ENCODE data around the gene CAP2.
A peak's percentile ranks its signal among the peaks of the same experiment; 100 is the strongest.
"Not testable (repeated sequence)": the region's sequence is repeated elsewhere in the genome, so short reads cannot be mapped to it uniquely, and the experiment has no call there.

Gene CAP2

DNA sequence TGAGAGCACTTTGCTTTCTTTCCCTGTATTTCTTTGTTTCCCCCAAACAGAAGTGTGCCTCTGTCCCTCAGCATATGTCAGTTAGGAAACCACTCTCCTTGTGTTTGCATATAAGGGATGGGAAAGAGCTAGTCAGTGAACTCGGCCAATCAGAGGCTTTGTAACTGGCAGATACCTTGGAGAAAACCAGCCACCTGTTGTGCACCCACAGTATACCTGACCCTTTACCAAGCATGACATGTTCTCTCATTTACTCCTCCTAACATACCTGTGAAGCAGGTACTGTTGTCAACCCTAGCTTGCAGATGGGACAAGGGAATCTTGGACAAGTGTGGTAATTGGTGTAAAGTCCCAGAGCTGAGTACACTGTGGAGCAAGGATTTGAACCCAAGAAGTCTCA, 110.6 kb downstream of the CAP2 start:
- DNase-seq: no peak

DNA sequence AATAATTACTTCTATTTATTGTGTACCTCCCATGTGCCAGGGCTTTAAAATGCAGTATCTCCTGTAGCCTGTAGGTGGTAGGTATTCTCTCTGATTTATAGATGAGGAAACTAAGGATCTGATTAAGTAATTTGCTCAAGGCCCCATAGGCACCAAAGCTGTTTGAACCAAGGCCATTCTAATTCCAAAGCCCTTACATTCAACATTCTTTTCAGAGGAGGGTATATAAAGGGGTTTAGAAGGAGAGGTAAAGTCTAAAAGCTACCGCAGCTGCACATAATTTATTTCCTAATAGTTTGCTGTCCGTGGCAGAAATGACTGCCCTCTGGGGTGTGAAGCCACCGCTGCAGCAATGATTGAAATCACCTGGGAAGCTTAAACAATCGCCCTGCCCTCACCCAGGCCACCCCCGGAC, 111.7 kb downstream of the CAP2 start:
- DNase-seq: peak; percentile 33

DNA sequence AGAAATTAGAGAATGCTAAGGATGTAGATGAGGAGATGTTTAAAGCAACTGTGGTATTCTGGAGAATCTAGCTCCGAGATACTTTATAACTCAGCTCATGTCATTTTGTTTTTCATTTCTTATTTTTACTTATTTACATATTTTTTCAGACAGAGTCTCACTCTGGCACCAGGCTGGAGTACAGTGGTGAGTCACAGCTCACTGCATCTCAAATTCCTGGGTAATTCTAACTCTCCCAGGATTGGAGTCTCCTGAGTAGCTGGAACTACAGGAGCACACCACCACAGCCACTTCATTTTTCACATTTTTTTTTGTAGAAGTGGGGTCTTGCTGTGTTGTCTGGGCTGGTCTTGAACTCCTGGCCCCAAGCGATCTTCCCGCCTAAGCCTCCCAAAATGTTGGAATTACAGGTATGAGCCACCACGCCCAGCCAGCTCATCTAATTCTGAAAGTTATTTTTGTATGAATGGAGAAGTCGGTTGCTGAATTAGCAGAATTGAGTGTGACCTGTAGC, 112.4 kb downstream of the CAP2 start:
- peak; percentile 71 for DNase-seq

DNA sequence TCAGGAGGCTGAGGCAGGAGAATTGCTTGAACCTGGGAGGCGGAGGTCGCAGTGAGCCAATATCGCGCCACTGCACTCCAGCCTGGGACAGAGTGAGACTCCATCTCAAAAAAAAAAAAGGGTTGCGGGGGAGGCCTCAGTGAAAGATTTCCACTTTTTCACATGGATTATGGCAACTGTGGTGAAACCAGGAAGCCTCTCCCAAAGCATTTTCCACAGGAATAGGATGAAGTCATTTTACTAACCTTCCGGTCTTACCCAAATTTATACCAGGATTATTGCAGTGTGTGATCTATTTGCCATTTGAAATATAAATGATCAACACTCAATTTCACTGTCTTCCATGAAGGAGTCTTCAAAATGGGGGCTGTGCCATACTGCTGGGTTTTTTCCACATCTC, 113.1 kb downstream of the CAP2 start:
- no peak for DNase-seq

DNA sequence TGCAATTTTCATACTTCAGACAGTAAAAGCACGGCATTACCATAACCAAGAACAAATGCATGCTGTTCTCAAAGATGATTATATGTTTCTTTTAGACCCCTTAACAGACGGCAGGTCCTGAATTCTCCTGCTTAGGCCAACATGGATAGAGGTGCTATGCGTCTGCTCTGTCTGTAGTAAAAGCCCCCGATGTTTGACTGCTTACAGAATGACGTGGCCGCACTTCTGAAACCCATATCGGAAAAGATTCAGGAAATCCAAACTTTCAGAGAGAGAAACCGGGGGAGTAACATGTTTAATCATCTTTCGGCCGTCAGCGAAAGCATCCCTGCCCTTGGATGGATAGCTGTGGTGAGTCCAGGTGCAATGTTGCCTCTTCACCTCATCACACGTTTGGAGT, 113.6 kb downstream of the CAP2 start:
- no peak for DNase-seq

DNA sequence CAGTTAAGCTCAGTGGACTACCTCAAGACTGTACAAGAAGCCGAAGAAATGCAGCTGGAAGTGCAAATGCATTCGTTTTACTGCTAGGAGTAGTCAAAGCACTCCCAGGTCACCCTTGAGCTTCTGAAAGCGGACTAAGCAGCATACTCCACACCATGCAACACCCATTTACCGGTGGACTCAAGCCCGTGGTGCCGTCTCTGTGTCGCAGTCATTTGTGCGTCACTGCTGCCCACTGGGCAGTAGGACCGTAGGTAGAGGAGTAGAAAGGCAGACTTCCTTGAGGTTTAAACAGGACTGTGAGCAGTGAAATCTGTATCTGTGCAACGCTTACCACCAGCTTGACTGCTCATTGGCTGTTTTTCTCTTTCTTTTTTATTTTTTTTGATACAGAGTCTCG, 117.7 kb downstream of the CAP2 start:
- no peak for DNase-seq

DNA sequence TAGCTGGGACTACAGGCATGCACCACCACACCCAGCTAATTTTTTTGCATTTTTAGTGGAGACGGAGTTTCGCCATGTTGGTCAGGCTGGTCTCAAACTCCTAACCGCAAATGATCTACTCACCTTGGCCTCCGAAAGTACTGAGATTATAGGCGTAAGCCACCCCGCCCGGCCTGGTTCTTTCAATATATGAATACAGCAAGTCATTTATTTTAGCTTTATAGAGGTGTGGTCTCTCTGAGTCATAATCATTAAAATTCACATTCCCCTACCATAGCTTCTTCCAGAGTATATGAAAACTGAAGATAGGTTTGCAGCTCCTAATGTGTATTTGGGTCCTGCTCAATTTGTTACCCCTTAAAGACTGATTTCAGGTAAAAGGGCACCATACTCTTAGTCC, 118.2 kb downstream of the CAP2 start:
- DNase-seq: no peak

DNA sequence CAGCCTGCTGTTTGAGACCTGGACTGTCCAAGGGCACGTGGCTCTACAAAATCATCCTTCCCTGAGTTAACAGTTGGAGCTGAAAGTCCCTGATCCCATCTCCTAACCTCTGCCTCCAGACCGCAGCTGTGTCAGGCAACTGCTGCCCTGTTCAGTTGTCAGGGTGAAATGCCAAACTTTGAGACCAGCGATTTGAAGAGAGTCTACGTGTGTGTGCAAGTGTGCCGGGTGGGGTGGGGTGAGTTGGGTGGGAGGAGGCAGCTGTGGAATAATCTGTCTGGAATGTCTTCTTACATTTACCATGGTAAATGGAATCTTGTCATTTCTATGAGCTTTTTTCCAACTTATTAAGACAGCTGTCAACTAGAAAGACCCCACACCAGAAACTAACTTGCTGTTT, 125.7 kb downstream of the CAP2 start:
- peak; percentile 44 for DNase-seq

DNA sequence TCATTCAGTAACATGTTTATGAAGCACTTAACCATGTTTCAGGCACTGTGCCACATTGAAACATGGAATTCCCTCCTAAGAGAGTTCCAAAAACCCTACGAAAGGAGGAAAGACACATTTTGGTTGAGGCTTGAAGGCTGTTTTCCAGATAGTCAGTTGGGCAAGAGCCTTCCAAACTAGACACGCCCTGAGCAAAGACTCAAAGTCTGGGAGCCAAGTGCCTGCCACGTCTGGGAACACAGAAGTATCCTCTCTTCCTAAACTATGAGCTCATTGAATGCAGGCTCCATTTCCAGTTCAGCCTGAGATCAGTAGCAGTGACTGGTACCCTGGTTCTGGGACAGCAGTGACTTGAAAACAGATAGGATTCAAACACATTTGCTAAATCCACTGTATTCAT, 132.2 kb downstream of the CAP2 start:
- DNase-seq: no peak

DNA sequence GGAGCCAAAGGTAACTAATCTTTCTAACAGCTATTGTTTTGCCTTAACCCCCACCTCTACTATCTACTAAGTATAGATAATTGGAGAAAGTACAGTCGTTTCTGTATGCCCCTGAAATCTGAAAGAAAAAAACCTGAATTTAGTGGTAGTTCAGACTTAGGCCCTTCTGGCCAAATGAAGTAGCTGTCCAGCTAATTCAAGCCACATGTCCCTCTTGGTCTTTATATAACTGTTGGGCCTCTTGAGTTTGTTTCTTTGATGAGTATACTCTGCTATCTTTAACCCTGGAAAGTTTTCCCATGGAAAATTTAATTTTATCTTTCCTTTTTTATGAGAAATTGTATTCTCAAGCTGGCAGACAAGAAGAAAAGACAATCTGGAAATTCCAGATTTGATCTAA, 133.7 kb downstream of the CAP2 start:
- no peak for DNase-seq

DNA sequence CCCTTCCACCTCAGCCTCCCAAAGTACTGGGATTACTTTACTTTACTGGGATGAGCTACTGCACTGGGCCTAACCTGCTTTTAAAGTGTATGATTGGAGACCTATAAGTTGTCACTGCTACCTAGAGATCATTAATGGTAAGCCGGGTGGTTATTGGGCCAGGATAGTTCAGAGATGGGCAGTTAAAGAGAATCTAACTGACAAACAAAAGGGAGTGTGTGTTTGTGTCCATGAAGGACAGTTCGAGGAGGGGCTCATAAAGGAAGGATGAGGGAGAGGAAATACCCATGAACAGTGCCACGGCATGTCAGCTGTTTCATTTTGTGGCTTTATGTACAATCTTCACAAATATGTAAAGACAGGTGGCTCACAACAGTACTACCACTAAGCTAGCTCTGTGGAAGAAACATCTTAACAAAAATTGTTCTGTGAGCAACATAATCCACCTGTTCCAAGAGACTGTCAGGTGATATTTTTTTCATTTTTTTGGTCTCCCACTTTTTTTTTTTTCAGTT, 137.0 kb downstream of the CAP2 start:
- no peak for DNase-seq

DNA sequence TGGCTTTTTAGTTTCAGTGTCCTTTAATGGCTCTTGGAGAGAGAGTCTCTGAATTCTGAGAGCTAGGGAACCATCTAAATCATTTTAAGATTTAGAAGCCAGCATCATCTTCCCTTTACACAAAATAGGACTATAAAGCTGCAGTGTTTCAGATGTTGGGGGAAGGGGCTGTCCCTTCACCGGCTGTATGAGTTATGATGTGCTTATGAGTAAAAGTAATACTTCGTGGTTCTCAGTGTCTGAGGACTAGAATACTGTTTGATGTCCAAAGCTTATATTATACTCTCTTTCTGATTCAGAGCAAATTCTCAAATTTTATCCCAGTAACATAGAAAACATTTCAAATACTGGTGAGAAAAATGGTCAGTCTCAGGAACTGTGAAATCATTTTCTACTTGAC, 143.2 kb downstream of the CAP2 start:
- DNase-seq: no peak

DNA sequence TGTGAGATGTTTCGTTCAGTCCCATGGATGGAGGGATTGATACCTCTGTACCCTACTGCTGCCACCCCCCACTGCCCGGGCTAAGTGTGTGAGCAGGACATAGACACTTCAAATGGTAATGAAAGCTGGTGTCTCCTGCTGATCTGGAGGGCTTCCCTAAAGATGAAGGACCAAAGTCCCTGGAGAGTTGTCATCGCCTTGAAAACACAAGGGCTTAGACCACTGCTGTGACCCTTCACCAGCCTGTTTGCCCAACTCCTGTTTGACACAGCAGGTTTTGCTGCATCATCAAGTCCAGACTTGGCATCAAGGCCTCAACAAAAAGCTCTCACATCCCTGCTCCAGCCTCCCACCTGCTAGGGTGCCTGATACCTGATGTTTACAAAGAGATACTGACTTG, 148.8 kb downstream of the CAP2 start:
- no peak for DNase-seq

DNA sequence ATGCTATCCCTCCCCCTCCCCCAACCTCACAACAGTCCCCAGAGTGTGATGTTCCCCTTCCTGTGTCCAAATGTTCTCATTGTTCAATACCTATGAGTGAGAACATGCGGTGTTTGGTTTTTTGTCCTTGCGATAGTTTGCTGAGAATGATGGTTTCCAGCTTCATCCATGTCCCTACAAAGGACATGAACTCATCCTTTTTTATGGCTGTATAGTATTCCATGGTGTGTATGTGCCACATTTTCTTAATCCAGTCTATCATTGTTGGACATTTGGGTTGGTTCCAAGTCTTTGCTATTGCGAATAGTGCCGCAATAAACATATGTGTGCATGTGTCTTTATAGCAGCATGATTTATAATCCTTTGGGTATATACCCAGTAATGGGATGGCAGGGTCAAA, 152.3 kb downstream of the CAP2 start:
- DNase-seq: not testable (repeated sequence)

DNA sequence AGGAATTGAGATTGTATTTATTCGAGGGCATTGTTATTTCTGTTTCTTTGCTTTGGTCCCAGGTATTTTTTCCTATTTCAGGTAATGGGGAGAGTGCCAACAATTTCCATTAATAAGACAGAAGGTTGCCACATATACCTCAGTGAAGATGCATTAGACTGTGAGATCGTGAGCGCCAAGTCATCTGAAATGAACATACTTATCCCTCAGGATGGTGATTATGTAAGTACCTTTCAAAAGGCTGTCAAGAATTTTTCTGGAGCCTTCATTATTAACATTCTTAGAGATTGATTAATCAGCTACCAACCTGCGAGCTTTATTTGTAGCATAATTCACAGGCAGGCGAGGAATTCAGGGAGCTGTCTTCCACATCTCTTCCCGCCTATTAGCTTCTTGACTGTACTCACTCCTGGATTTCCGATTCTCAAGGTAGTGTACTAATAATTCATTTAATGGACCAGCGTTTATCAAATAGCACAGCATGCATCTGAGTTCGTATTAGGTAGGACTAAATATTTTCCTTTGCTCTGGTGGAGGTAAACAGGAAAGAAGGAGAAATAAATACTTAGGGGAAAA, 158.1 kb downstream of the CAP2 start:
- DNase-seq: no peak

DNA sequence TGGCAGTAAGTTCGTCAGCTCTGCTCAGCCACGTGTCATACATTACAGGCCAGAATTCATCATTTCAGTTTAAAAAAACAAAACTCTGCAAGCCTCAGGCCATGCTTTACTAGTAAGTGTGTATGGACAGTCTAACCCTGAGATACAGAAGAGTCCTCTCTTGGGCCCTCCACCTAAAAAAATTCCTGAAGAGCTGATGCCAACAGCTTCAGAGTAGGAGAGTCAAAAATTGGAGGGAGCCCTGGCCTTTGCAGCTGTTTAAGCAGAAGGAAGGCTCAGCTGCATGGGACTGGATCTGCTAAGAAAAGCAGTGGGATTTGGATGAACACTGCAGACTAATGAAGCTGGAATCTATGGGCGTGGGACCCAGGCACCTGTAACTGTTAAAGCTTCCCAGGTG, 159.5 kb downstream of the CAP2 start:
- DNase-seq: no peak

DNA sequence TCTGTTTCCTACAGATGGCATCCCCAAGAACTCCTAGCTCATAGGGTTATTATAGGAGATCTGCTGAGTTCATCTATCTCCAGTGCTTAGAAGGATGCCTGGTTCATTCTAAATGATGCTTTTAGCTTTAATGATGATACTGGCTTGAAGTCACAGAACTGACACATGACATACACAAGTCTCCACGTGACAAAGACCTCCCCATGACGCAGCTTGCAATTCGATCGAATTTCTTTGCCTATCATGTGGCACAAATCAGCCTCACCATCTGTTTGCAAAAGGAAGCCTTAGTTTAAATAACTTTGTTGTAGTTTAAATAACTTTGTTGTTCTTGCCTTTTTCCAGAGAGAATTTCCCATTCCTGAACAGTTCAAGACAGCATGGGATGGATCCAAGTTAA, 162.6 kb downstream of the CAP2 start:
- DNase-seq: no peak

DNA sequence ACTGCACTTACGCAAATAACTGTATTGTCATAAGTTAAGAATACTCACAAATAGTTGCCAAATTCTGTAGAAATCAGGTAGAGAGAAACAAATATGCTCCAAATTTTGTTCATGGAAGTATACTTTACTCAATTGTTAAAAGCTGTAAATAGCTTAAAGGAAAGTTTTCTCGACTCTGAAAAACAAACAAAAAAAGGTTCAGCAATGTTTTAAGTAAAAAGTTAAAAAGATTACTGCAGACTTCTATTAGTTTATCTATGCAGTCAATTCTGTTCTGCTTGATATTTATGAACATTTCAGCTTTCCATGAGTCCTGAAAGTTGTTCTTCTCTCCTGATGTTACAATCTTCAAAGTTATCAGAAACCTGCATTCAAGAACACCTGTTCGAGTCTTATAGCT, 169.2 kb downstream of the CAP2 start:
- no peak for DNase-seq

DNA sequence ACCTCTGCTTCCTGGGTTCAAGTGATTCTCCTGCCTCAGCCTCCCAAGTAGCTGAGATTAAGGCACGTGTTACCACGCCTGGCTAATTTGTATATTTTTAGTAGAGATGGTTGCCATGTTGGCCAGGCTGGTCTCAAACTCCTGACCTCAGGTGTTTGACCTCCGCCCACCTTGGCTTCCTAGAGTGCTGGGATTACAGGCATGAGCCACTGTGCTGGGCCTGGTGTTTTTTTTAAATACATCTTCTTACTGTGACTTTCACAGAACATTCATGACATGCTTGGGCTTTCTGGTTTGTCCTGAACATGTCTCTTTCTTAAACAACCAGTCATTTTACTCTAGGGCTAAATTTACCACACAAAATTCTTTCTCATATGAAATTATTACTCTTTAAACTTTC, 172.0 kb downstream of the CAP2 start:
- no peak for DNase-seq

DNA sequence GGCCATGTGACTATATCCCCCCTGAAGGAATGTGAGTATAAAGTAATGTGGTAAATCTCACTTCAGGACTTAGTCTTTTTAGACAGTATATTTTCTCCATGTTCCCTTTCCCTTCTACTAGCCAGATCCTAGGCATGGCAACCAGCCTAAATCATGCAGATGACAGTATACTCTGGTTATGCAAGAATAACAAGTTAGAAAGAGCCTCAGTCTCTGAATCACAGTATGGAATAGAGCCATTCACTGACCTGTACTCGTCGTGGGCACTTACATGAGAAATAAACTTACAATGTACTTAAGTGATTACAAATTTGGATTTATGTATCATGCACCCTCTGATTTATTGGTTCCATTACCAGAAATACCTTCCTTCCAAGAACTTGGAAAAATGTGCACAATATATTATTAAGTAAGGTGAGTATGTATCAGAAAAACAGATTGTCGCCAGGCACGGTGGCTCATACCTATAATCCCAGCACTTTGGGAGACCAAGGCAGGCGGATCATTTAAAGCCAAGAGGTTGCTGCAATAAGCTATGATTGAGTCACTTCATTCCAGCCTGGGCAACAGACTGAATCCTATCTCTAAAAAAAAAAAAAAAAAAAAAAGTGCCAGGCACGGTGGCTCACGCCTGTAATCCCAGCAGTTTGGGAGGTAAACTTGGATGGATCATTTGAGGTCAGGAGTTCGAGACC, 181.6 kb downstream of the CAP2 start:
- DNase-seq: peak; percentile 53

DNA sequence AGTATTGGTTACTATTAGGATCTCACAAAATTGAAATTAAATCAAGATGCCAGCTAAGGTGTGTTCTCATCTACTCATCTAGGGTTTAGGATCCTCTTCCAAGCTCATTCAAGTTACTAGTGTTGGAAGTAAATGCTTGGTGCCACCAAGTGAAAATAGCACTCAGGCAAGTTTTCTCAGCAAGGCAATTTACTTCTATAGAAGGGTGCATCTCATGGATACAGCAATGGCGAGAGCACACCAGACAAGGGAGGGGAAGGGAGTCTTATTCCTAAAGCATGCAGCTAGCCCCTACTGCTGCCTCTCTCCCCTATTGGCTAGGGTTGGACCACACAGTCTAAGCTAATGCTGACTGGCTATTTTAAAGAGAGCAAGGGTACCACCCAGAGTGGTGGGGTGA, 183.7 kb downstream of the CAP2 start:
- no peak for DNase-seq

DNA sequence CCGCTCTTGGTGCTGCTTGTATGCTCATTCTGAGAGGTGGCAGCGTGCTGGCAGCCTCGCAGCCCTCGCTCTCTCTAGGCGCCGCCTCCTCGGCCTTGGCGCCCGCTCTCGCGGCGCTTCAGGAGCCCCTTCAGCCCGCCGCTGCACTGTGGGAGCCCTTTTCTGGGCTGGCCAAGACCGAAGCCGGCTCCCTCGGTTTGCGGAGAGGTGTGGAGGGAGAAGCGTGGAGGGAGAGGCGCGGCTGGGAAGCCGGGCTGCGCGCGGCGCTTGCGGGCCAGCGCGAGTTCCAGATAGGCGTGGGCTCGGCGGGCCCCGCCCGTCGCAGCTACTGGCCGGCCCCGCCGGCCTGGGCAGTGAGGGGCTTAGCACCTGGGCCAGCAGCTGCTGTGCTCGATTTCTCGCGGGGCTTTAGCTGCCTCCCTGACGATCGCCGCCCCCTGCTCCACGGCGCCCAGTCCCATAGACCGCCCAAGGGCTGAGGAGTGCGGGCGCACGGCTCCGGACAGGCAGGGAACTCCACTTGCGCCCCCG, 187.2 kb downstream of the CAP2 start:
- DNase-seq: peak; percentile 51

DNA sequence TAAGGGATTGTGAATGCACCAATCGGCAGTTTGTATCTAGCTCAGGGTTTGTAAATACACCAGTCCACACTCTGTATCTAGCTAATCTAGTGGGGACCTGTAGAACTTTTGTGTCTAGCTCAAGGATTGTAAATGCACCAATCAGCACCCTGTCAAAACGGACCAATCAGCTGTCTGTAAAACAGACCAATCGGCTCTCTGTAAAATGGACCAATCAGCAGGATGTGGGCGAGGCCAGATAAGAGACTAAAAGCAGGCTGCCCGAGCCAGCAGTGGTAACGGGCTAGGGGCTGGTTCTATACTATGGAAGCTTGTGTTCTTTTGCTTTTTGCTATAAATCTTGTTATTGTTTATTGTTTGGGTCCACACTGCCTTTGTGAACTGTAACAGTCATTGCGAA, 187.9 kb downstream of the CAP2 start:
- DNase-seq: not testable (repeated sequence)

DNA sequence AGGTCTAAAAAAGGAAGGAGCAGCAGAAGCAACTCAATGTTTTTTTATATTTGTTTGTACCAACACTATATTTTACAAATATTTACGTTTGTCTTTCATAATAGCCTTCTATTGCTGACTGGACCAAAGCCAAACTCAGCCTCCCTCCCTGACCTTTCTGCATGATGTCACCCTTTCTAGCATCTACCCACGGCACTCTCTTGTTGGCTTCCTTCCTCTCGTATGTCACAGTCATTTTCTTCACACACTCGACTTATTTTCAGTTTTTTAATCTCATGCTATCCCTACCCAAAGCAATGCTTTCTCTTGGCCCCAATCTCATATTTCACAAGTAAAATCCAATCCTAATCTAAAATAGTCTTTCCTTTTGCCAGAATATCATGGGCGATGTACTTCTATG, 190.4 kb downstream of the CAP2 start:
- peak; percentile 30 for DNase-seq

All from fibroblast of skin of scalp (primary cell).